ENCODE results near the gene SRPK1. TPM values are rescaled to one million over a fixed set of nuclear protein-coding genes. Genes with fewer than 3 reads are reported as not detected.

The SRPK1 gene
- total and polyA plus RNA-seq, 10 of the 15 experiments (the other 5 are each of a cell fraction or from before 2014, with no cell fraction given): 47.4 to 112 (median 85.8) TPM

- ATAC-seq (no peak), FAIRE-seq (no peak), DNase-seq (ENCODE audit: low read depth, low spot score) (no peak)
- ChIA-PET POLR2A (no interaction called here), CTCF (interaction anchor here (1.1 kb wide), 1 partner anchor 197 kb away, joined by 3 read pairs; no protein-coding TSS in a partner anchor), RAD21 (ENCODE audit: unreplicated experiment) (no interaction called here), SMC1A (ENCODE audit: uncharacterized antibody, unreplicated experiment) (no interaction called here)
- Histone ChIP-seq H3K79me2 (ENCODE audit: control insufficient read depth, insufficient read depth, low read length) (peaks cover 43% of the 10 kb centered on the region), H3K4me2 (ENCODE audit: control insufficient read depth, insufficient read depth) (no peak overlapping the region), H2AFZ (ENCODE audit: control insufficient read depth, low read depth, low read length) (no peak overlapping the region), H3K27ac (ENCODE audit: control insufficient read depth, insufficient read depth) (no peak overlapping the region), H3K4me1 (ENCODE audit: control insufficient read depth, insufficient read depth, low read length) (no peaks in the 10 kb centered on the region; the same call in 1 of the 2 replicates), H4K20me1 (ENCODE audit: control insufficient read depth, insufficient read depth) (no peaks in the 10 kb centered on the region), H3K4me3 (no peak overlapping the region), H3K9ac (ENCODE audit: control insufficient read depth, insufficient read depth, low read length) (no peak overlapping the region), H3K36me3 (ENCODE audit: control insufficient read depth in 2 of 2, insufficient read depth in 2 of 2, low read length in 1 of 2) (peaks cover 0 to 2% of the 10 kb centered on the region in 2 experiments; a peak in 1 of 4 replicates), H3K9me3 (replicated peaks; ENCODE audit: control insufficient read depth, insufficient read depth, low read length) (no peaks in the 10 kb centered on the region), H3K27me3 (replicated peaks in 1 of 2; ENCODE audit: control insufficient read depth in 2 of 2, insufficient read depth in 2 of 2, low read length in 1 of 2) (no peaks in the 10 kb centered on the region)
- in situ Hi-C loops (cut with MboI): no loop called here
- TF ChIP-seq ZBTB33 (IDR thresholded peaks at IDR 0.05) (no peak), RAD51 (IDR thresholded peaks at IDR 0.05) (no peak)
- intact Hi-C loops (cut with micrococcal nuclease; ENCODE audit: unreplicated experiment): no loop called here
- 100% methylated on average over 2 of the region's 2 CpGs for WGBS (ENCODE audit: insufficient coverage, insufficient replicate concordance, low lambda C conversion rate, missing lambda C conversion rate)
- BruUV-seq (replicated peaks): no TSS peak
These were observed 22.9 kb downstream of the SRPK1 start for GRCh38 chr6:35898003-35898402.

- no peak overlapping the region for H2AFZ ChIP-seq (ENCODE audit: control insufficient read depth, low read depth, low read length)
- ChIA-PET RAD21 (ENCODE audit: unreplicated experiment) (no interaction called here), SMC1A (ENCODE audit: uncharacterized antibody, unreplicated experiment) (no interaction called here), CTCF (interaction anchor here (1.1 kb wide), 1 partner anchor 197 kb away, joined by 3 read pairs; no protein-coding TSS in a partner anchor), POLR2A (no interaction called here)
- H3K9me3 ChIP-seq (replicated peaks; ENCODE audit: control insufficient read depth, insufficient read depth, low read length): no peaks in the 10 kb centered on the region
- H3K4me1 ChIP-seq (ENCODE audit: control insufficient read depth, insufficient read depth, low read length): no peaks in the 10 kb centered on the region; the same call in 1 of the 2 replicates
- WGBS (ENCODE audit: insufficient coverage, insufficient replicate concordance, low lambda C conversion rate, missing lambda C conversion rate): 97% methylated on average over 4 of the region's 4 CpGs
- H3K4me3 ChIP-seq: no peak overlapping the region
- in situ Hi-C loops (cut with MboI) (no loop called here), intact Hi-C loops (cut with micrococcal nuclease; ENCODE audit: unreplicated experiment) (no loop called here)
- ATAC-seq: no peak
- no peaks in the 10 kb centered on the region for H3K27me3 ChIP-seq (replicated peaks in 1 of 2; ENCODE audit: control insufficient read depth in 2 of 2, insufficient read depth in 2 of 2, low read length in 1 of 2)
- H3K27ac ChIP-seq (ENCODE audit: control insufficient read depth, insufficient read depth): no peak overlapping the region
- BruUV-seq (replicated peaks): no TSS peak
- H3K79me2 ChIP-seq (ENCODE audit: control insufficient read depth, insufficient read depth, low read length): peaks cover 42% of the 10 kb centered on the region
- no peak for FAIRE-seq
- H4K20me1 ChIP-seq (ENCODE audit: control insufficient read depth, insufficient read depth): no peaks in the 10 kb centered on the region
- H3K36me3 ChIP-seq (ENCODE audit: control insufficient read depth in 2 of 2, insufficient read depth in 2 of 2, low read length in 1 of 2): peaks cover 0 to 2% of the 10 kb centered on the region in 2 experiments; a peak in 1 of 4 replicates
- no peak overlapping the region for H3K4me2 ChIP-seq (ENCODE audit: control insufficient read depth, insufficient read depth)
- DNase-seq (ENCODE audit: low read depth, low spot score): no peak
- no peak overlapping the region for H3K9ac ChIP-seq (ENCODE audit: control insufficient read depth, insufficient read depth, low read length)
- TF ChIP-seq PAX5 (IDR thresholded peaks at IDR 0.05; ENCODE audit: borderline replicate concordance, low read depth, low read length): no peak
- TF ChIP-seq MEF2B (IDR thresholded peaks at IDR 0.05; ENCODE audit: partially characterized antibody, poor library complexity, severe bottlenecking): no peak
- TF ChIP-seq NFYB (IDR thresholded peaks at IDR 0.05; ENCODE audit: insufficient read depth, low read depth, low read length): no peak
- no peak for TF ChIP-seq KAT2A (conservative IDR thresholded peaks at IDR 0.05; ENCODE audit: control insufficient read depth, low read depth, low read length)
- TF ChIP-seq SREBF2 (IDR thresholded peaks at IDR 0.05; ENCODE audit: low read length): no peak
- no peak for TF ChIP-seq MYB (IDR thresholded peaks at IDR 0.05; ENCODE audit: borderline replicate concordance, low read depth, low read length)
- TF ChIP-seq JUND (IDR thresholded peaks at IDR 0.05; ENCODE audit: low read depth, low read length): no peak
These were observed 23.4 kb downstream of the SRPK1 start for GRCh38 chr6:35897486-35897885.
